Stomach (tissue), 9 donors: ENCODE measurements around the gene CTIF. TPM values are rescaled to one million over a fixed set of nuclear protein-coding genes. Genes with fewer than 3 reads are reported as not detected.

ENCODE experiments used
- DNase-seq, 2 donors: peaks; one replicate each; pipeline versions ENCODE4 v3.0.0 to v3.0.0-alpha.2; 2013 to 2019
- H3K27ac ChIP-seq, 5 donors: fragments of 200-600 bp in 4 of 5; sonication (generic) in 4 of 5; one replicate each; pipeline ENCODE4 v1.5.1; 2013 to 2019; ENCODE audit warnings: mild to moderate bottlenecking in 1 of 5, moderate library complexity in 1 of 5
- H3K27me3 ChIP-seq, 3 donors: fragments of 200-600 bp; sonication (generic); one replicate each; pipeline ENCODE4 v1.5.1; 2017 to 2019; ENCODE audit warnings: mixed run types in 1 of 3
- H3K36me3 ChIP-seq, 4 donors: fragments of 200-600 bp; sonication (generic); 1 replicate in 3 of 4; 2 replicates in 1 of 4; pipeline ENCODE4 v1.5.1; 2016 to 2019
- H3K4me1 ChIP-seq, 4 donors: fragments of 200-600 bp; sonication (generic); one replicate each; pipeline ENCODE4 v1.5.1; 2016 to 2019
- H3K4me3 ChIP-seq, 4 donors: fragments of 200-600 bp; sonication (generic) in 3 of 4; one replicate each; pipeline ENCODE4 v1.5.1; 2016 to 2019; ENCODE audit warnings: mild to moderate bottlenecking in 1 of 4
- H3K9me3 ChIP-seq, 4 donors: fragments of 200-600 bp; sonication (generic); one replicate each; pipeline ENCODE4 v1.5.1; 2016 to 2019
- CTCF ChIP-seq, 7 experiments: fragments of 450-650 bp in 4 of 7; fragments of 200-600 bp in 3 of 7; sonication (generic) in 3 of 7; IDR thresholded peaks; one replicate each; pipeline ENCODE4 v1.5.1; 2016 to 2019; ENCODE audit warnings: antibody characterized with exemption in 7 of 7, control low read depth in 2 of 7, mild to moderate bottlenecking in 1 of 7
- EP300 ChIP-seq: sonication (generic); formaldehyde crosslinking; IDR thresholded peaks from one replicate; pipeline ENCODE4 v1.6.1; 2017; ENCODE audit warnings: antibody characterized with exemption
- POLR2A ChIP-seq, 4 donors: fragments of 450-650 bp; IDR thresholded peaks; one replicate each; pipeline ENCODE4 v1.6.1; 2016; ENCODE audit warnings: antibody characterized with exemption in 4 of 4, control low read depth in 2 of 4, mild to moderate bottlenecking in 1 of 4, moderate library complexity in 1 of 4
- POLR2AphosphoS5 ChIP-seq, 3 donors: sonication (generic); formaldehyde crosslinking; IDR thresholded peaks; one replicate each; pipeline ENCODE4 v1.6.1; 2016; ENCODE audit warnings: antibody characterized with exemption in 3 of 3
- WGBS, 5 donors: extraction: QIAGEN DNeasy Blood & Tissue Kit in 3 of 5; methylation state at CpG; one replicate each; pipeline versions ENCODE4 v1.1.5 to v1.1.7; 2013 to 2018; 5-methylcytosine and 5-hydroxymethylcytosine counted together
- intact Hi-C: fragments of 100-400 bp; cut with DNase I; formaldehyde crosslinking; loops from one replicate; pipeline ENCODE4 v1.15.1; 2023; ENCODE audit warnings: low total_unique reads
- polyA plus RNA-seq, 3 donors: library from polyadenylated mRNA; stranded (reverse); fragments of 200-250 nt; gene quantifications; one replicate each; pipeline ENCODE4 v1.2.3, GENCODE V29; 2013
- total RNA-seq, 5 donors: library from RNA; depleted of rRNA; stranded (reverse); fragments of >200 nt; gene quantifications; one replicate each; pipeline versions ENCODE4 v1.1.0 to v1.2.3, GENCODE V29; 2014 to 2016
- donor health status: healthy with polysubstance abuse.
- donor health status: Bipolar disorder and iron deficiency.
- donor health status: healthy.

Gene CTIF
- total and polyA plus RNA-seq, 8 donors: 16.3 to 105 (median 30.3) TPM

GRCh38 chr18:48521723-48522122 is 17.1 kb upstream of the CTIF start:
- no peak for TF ChIP-seq EP300
- no peak overlapping the region for H3K4me3 ChIP-seq
- whole genome bisulfite sequencing, 5 donors: 85 to 93% (median 89%) methylated on average over 5 of the region's 5 CpGs
- no peaks in the 10 kb centered on the region for H3K36me3 ChIP-seq
- intact Hi-C loops: no loop called here
- no peak for DNase-seq
- H3K9me3 ChIP-seq: no peaks in the 10 kb centered on the region
- no peaks in the 10 kb centered on the region for H3K27me3 ChIP-seq
- H3K27ac ChIP-seq: no peak overlapping the region
- H3K4me1 ChIP-seq: no peaks in the 10 kb centered on the region

- Histone ChIP-seq H3K4me3 (no peak overlapping the region), H3K36me3 (no peaks in the 10 kb centered on the region), H3K4me1 (no peaks in the 10 kb centered on the region), H3K9me3 (no peaks in the 10 kb centered on the region), H3K27ac (no peak overlapping the region), H3K27me3 (no peaks in the 10 kb centered on the region)
- intact Hi-C loops: no loop called here
- DNase-seq: no peak
- TF ChIP-seq CTCF (IDR thresholded peaks at IDR 0.05) (no peak), POLR2AphosphoS5 (IDR thresholded peaks at IDR 0.05) (no peak), POLR2A (IDR thresholded peaks at IDR 0.05) (no peak), EP300 (no peak)
These were observed 13.2 kb upstream of the CTIF start for GRCh38 chr18:48525671-48526070.

- no peaks in the 10 kb centered on the region for H3K27me3 ChIP-seq
- no peaks in the 10 kb centered on the region for H3K36me3 ChIP-seq
- TF ChIP-seq POLR2AphosphoS5 (IDR thresholded peaks at IDR 0.05): no peak
- TF ChIP-seq EP300: no peak
- no peak for TF ChIP-seq POLR2A (IDR thresholded peaks at IDR 0.05)
- TF ChIP-seq CTCF (IDR thresholded peaks at IDR 0.05): no peak
- 81 to 89% (median 86%) methylated on average over 4 of the region's 4 CpGs for WGBS, 5 donors
- H3K27ac ChIP-seq: no peak overlapping the region
- no peak for DNase-seq
- H3K4me1 ChIP-seq: no peaks in the 10 kb centered on the region
- no peak overlapping the region for H3K4me3 ChIP-seq
- no peaks in the 10 kb centered on the region for H3K9me3 ChIP-seq
- intact Hi-C loops: no loop called here
These were observed 11.4 kb upstream of the CTIF start for GRCh38 chr18:48527461-48527860.

- intact Hi-C loops: no loop called here
- no peak for DNase-seq
- WGBS, 5 donors: 62 to 77% (median 70%) methylated on average over 5 of the region's 5 CpGs
- H3K4me3 ChIP-seq: no peak overlapping the region
- no peak overlapping the region for H3K27ac ChIP-seq
- no peaks in the 10 kb centered on the region for H3K36me3 ChIP-seq
- TF ChIP-seq POLR2A (IDR thresholded peaks at IDR 0.05) (no peak), CTCF (IDR thresholded peaks at IDR 0.05) (no peak), POLR2AphosphoS5 (IDR thresholded peaks at IDR 0.05) (no peak), EP300 (no peak)
- no peaks in the 10 kb centered on the region for H3K4me1 ChIP-seq
- no peaks in the 10 kb centered on the region for H3K27me3 ChIP-seq
- no peaks in the 10 kb centered on the region for H3K9me3 ChIP-seq
These were observed 10.0 kb upstream of the CTIF start for GRCh38 chr18:48528861-48529260.

- 52 to 80% (median 71%) methylated on average over 2 of the region's 2 CpGs for WGBS, 5 donors
- no peaks in the 10 kb centered on the region for H3K36me3 ChIP-seq
- no peaks in the 10 kb centered on the region for H3K9me3 ChIP-seq
- intact Hi-C loops: no loop called here
- no peaks in the 10 kb centered on the region for H3K27me3 ChIP-seq
- H3K4me3 ChIP-seq: no peak overlapping the region
- no peaks in the 10 kb centered on the region for H3K4me1 ChIP-seq
- TF ChIP-seq POLR2AphosphoS5 (IDR thresholded peaks at IDR 0.05) (no peak), CTCF (IDR thresholded peaks at IDR 0.05) (no peak), POLR2A (IDR thresholded peaks at IDR 0.05) (no peak), EP300 (no peak)
- no peak for DNase-seq
- H3K27ac ChIP-seq: no peak overlapping the region
These were observed 9.0 kb upstream of the CTIF start for GRCh38 chr18:48529796-48530195.
